Ascending aorta (tissue), 2 donors: ENCODE results near the gene FRYL. TPM values are rescaled to one million over a fixed set of nuclear protein-coding genes. Genes with fewer than 3 reads are reported as not detected.

Experiments used
- DNase-seq, 2 donors: peaks; one replicate each; pipeline ENCODE4 v3.0.0-alpha.2; 2019; ENCODE audit warnings: low spot score in 2 of 2
- H3K27ac ChIP-seq, 2 donors: fragments of 200-600 bp; sonication (generic); one replicate each; pipeline ENCODE4 v1.5.1; 2016 to 2017; ENCODE audit warnings: mild to moderate bottlenecking in 1 of 2
- H3K27me3 ChIP-seq: fragments of 200-600 bp; sonication (generic); one replicate; pipeline ENCODE4 v1.5.1; 2017
- H3K36me3 ChIP-seq, 2 donors: fragments of 200-600 bp; sonication (generic); one replicate each; pipeline ENCODE4 v1.5.1; 2016
- H3K4me1 ChIP-seq, 2 donors: fragments of 200-600 bp; sonication (generic); one replicate each; pipeline ENCODE4 v1.5.1; 2016 to 2017; ENCODE audit warnings: mild to moderate bottlenecking in 1 of 2
- H3K4me3 ChIP-seq, 2 donors: fragments of 200-600 bp; sonication (generic); one replicate each; pipeline ENCODE4 v1.5.1; 2016 to 2017; ENCODE audit warnings: mild to moderate bottlenecking in 1 of 2
- H3K9me3 ChIP-seq, 2 donors: fragments of 200-600 bp; sonication (generic); one replicate each; pipeline ENCODE4 v1.5.1; 2016
- CTCF ChIP-seq, 3 experiments: fragments of 200-600 bp in 2 of 3; fragments of 450-650 bp in 1 of 3; sonication (generic) in 2 of 3; IDR thresholded peaks; one replicate each; pipeline ENCODE4 v1.5.1; 2016 to 2019; ENCODE audit warnings: antibody characterized with exemption in 3 of 3, mild to moderate bottlenecking in 1 of 3, moderate library complexity in 1 of 3
- intact Hi-C: fragments of 100-400 bp; cut with DNase I; formaldehyde crosslinking; loops from one replicate; pipeline ENCODE4 v1.15.1; 2023
- total RNA-seq: library from RNA; depleted of rRNA; stranded (reverse); fragments of >200 nt; gene quantifications from one replicate; pipeline ENCODE4 v1.1.0, GENCODE V29; 2016

FRYL gene
- total RNA-seq, 1 donor from 2014 or later = 40.6 TPM

- no peak for TF ChIP-seq CTCF (IDR thresholded peaks at IDR 0.05)
- Histone ChIP-seq H3K27ac (no peak overlapping the region), H3K36me3 (peaks cover 44 to 93% of the 10 kb centered on the region in 2 donors), H3K27me3 (no peaks in the 10 kb centered on the region), H3K4me1 (peaks cover 0 to 2% of the 10 kb centered on the region in 2 donors), H3K4me3 (no peak overlapping the region), H3K9me3 (no peaks in the 10 kb centered on the region)
- intact Hi-C loops = no loop called here
- no peak for DNase-seq
Measured at GRCh38 chr4:48543796-48544195, 236.3 kb downstream of the FRYL start.

GRCh38 chr4:48542888-48543287 lies 237.2 kb downstream of the FRYL start:
- H3K4me3 ChIP-seq = no peak overlapping the region
- no peak for DNase-seq
- peaks cover 44 to 85% of the 10 kb centered on the region in 2 donors for H3K36me3 ChIP-seq
- no peaks in the 10 kb centered on the region for H3K9me3 ChIP-seq
- H3K27me3 ChIP-seq = no peaks in the 10 kb centered on the region
- intact Hi-C loops = no loop called here
- H3K4me1 ChIP-seq = peaks cover 0 to 5% of the 10 kb centered on the region in 2 donors
- H3K27ac ChIP-seq = no peak overlapping the region
- no peak for TF ChIP-seq CTCF (IDR thresholded peaks at IDR 0.05)

- Histone ChIP-seq H3K9me3 (no peaks in the 10 kb centered on the region), H3K27ac (no peak overlapping the region), H3K4me1 (peaks cover 0 to 5% of the 10 kb centered on the region in 2 donors), H3K36me3 (peaks cover 33 to 68% of the 10 kb centered on the region in 2 donors), H3K27me3 (no peaks in the 10 kb centered on the region), H3K4me3 (no peak overlapping the region)
- TF ChIP-seq CTCF (IDR thresholded peaks at IDR 0.05) = no peak
- no peak for DNase-seq
- intact Hi-C loops = no loop called here
Measured at GRCh38 chr4:48539597-48539996, 240.5 kb downstream of the FRYL start.

GRCh38 chr4:48538358-48538757 lies 241.7 kb downstream of the FRYL start:
- H3K36me3 ChIP-seq = peaks cover 43 to 68% of the 10 kb centered on the region in 2 donors
- no peak for TF ChIP-seq CTCF (IDR thresholded peaks at IDR 0.05)
- H3K9me3 ChIP-seq = no peaks in the 10 kb centered on the region
- no peak overlapping the region for H3K4me3 ChIP-seq
- H3K27ac ChIP-seq = no peak overlapping the region
- H3K4me1 ChIP-seq = peaks cover 0 to 5% of the 10 kb centered on the region in 2 donors
- intact Hi-C loops = no loop called here
- no peak for DNase-seq
- no peaks in the 10 kb centered on the region for H3K27me3 ChIP-seq

- H3K4me3 ChIP-seq = no peak overlapping the region
- DNase-seq = no peak
- intact Hi-C loops = no loop called here
Measured at GRCh38 chr4:48526406-48526805, 253.7 kb downstream of the FRYL start.

More at GRCh38 chr4:48526406-48526805, 253.7 kb downstream of the FRYL start:
- H3K36me3 ChIP-seq = peaks cover 67 to 75% of the 10 kb centered on the region in 2 donors
- no peak for TF ChIP-seq CTCF (IDR thresholded peaks at IDR 0.05)
- no peaks in the 10 kb centered on the region for H3K4me1 ChIP-seq
- H3K27me3 ChIP-seq = no peaks in the 10 kb centered on the region
- H3K27ac ChIP-seq = no peak overlapping the region
- H3K9me3 ChIP-seq = no peaks in the 10 kb centered on the region
